Activated CD4-positive, CD25-positive, alpha-beta regulatory T cell treated with anti-CD3 and anti-CD28 coated beads, Interleukin-2, amount 50 U/mL, for 16 hours (primary cell): ENCODE measurements around the gene FAM170B.

ENCODE experiments used
- DNase-seq: peaks from one replicate; pipeline ENCODE4 v3.0.0-alpha.2; 2020; ENCODE audit warnings: low read depth, low spot score

Gene FAM170B

GRCh38 chr10:49169776-49170175 lies 36.0 kb upstream of the FAM170B start:
- no peak for DNase-seq

DNA sequence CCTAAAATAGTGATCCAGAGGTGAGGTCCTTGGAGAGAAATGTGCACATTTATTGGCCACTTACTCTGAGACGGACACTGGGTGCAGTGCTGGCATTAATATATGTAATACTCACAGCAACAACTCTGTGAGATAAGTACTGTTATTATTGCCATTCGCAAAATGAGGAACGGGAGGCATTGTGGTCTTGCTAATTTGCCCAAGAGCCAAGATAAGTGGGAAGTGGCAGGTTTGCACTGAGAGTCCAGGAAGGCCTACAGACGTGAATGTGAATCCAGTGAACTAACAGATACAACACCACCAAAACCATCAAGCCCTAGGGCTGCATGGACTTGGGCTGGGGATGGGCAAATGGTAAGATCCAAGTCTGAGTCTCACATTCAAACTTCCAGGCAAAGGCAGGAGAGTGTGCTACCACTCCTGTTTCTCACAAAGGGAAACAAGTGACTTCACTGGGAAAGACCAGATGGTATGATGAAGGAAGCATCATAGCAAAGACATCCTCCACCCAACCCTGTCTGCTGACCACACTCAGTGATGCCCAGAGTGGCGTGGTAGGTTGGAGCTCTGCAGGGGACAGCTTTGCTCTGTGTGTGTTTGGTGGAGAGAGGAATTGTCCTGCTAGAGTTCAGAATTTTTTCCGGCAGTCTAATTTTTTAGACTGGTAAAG lies 35.1 kb upstream of the FAM170B start:
- no peak for DNase-seq

DNA sequence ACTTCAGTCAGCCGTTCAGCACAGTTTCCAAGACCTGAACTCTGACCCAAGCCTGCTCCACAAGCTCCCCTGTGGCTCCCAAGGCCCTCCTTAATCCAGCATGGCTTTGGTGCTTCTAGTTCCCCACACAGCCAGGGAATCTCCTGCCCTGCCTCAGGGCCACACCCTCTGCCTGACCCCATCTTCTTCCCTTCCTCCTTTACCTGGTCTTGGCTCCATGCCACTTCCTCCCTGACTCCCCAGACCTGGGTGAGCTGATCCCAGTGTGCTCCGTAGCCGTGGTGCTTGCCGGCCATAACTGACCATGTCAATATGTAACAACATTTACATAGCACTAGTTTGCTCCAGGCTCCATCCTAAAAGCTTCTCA lies 34.3 kb upstream of the FAM170B start:
- DNase-seq, result no peak

DNA sequence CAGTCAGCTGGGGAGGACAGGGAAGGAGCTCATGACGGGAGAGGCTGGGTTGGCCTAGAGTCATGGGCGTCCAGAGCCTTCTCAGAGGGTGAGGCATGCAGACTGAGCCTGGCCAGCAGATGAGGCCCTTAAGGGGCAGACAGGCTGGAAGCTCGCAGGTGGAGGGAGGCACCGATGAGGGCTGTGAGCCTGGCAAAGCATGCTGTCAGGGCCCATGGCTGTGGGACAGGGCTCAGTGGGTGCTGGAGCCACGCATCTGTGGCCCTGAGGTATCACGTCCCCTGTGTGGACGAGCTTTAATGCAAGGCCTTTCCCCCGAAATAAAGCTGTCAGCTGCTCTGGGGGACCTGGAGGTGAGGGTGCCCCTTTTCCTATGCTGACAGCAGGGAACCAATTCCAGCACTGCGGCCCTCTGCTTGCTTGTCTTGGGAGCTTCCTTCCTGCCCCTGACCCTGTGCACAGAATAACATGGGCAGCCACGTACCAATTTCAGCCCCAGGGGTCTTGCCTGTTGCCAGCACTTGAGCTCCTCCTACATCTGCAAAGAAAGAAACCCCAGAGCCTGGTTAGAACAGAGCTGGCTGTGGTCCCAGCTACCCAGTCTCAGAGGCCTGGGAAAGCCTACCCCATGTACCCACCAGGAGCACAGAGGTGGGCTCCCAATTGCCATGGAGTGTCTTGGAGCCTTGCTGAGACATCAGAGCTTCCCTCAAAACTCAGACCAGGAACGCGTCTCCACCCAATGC lies 33.8 kb upstream of the FAM170B start:
- no peak for DNase-seq

- no peak for DNase-seq
Observed at GRCh38 chr10:49166484-49167400, 32.9 kb upstream of the FAM170B start.

- DNase-seq, result no peak
Observed at GRCh38 chr10:49165821-49166483, 32.1 kb upstream of the FAM170B start.

- no peak for DNase-seq
Observed at GRCh38 chr10:49165259-49165658, 31.4 kb upstream of the FAM170B start.

GRCh38 chr10:49164559-49165188 lies 30.9 kb upstream of the FAM170B start:
- no peak for DNase-seq

GRCh38 chr10:49163741-49164140 lies 29.9 kb upstream of the FAM170B start:
- DNase-seq, result no peak

- DNase-seq, result no peak
Observed at GRCh38 chr10:49162761-49163310, 29.0 kb upstream of the FAM170B start.

DNA sequence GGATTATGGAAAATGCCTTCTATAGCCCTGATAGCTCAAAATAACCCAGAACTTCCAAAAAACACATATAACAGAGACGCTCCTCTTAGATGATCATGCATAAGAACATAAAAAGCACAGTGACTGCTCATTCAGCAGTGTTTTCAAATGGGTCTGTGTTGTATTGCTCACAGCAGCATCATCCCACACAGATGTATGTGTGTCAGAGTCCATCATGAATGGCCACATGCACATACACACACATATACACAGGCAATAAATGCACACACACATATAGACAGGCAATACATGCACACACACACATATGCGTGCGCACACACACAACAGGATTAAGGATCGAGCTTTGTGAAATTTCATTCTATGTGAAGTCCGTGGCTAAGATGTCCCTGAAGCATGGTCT lies 28.2 kb upstream of the FAM170B start:
- DNase-seq, result no peak

DNA sequence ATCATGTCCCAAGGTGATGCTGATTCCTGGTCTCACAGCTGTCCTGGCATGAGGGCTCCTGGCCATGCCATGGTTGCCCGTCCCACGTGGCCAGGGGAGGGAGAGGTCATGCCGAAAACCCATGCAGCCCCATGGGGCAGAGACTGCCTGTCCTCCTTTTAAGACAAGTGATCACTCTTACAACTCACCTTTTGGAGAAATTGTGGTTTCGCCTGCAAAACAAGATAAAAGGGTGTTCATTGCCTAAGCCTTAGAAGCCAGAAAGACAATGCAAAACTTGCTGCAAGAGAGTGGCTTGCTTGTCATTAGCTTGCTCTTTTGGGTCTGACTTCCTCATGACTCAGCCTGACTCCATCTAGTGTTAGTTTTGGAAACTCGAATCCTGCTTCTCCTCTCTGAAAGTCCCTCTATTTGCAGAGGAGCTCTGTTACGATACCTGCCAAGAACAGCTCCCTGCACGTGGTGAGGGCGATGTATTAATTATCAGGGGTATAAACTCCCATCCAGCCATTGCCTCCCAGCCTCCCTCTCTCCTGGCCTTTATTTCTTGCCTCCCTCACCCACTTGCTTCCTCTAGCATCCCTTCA lies 27.7 kb upstream of the FAM170B start:
- DNase-seq, result no peak

- DNase-seq, result no peak
Observed at GRCh38 chr10:49160814-49161213, 27.0 kb upstream of the FAM170B start.

GRCh38 chr10:49160110-49160509 lies 26.3 kb upstream of the FAM170B start:
- no peak for DNase-seq

DNA sequence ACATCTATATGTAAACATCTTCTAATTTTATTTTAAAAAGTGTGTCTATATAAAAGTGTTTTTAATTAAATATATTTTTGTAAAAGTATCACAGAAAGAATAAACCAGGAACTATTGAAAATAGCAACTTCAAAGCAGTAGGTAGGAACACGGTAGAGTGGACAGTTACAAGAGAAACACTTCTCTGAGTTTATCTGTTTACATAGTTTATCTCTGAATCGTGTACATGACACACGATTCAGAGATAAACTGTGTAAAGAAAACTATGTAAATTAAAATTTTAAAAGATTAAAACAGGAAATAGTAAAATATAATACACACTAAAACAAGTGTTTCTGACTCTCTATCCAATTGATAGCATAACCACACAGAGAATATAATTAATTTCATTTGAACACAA lies 25.1 kb upstream of the FAM170B start:
- no peak for DNase-seq

- no peak for DNase-seq
Observed at GRCh38 chr10:49158404-49158803, 24.6 kb upstream of the FAM170B start.

GRCh38 chr10:49157229-49157628 lies 23.4 kb upstream of the FAM170B start:
- no peak for DNase-seq

- DNase-seq, result no peak
Observed at GRCh38 chr10:49154641-49155040, 20.8 kb upstream of the FAM170B start.

DNA sequence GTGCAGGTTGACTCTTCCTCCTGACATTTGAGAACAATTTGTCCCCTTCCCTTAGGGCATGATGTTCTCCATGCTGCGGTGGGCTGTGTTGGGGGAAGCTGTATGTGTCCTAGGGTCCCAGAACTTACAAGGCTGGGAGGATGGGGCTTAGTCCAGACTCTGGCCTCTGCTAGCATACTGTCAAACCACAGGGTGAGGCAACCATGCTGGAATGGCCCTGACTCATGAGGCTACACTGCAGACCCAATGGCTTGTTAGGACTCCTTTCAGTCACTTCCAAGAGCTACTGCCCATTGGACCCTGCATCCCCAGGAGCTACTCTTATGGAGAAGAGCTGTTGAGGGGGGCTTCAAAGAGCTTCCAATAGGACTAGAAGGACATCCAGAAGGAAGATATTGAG lies 20.1 kb upstream of the FAM170B start:
- DNase-seq, result no peak

- DNase-seq, result no peak
Observed at GRCh38 chr10:49153115-49153514, 19.3 kb upstream of the FAM170B start.

- no peak for DNase-seq
Observed at GRCh38 chr10:49152663-49153062, 18.8 kb upstream of the FAM170B start.
